Endothelial cell of umbilical vein (primary cell): Measurements from ENCODE around the gene PDGFA.

Experiments used
- EZH2 ChIP-seq: IDR thresholded peaks from 2 replicates; pipeline ENCODE4 v1.6.1; 2012; ENCODE audit warnings: borderline replicate concordance, low read depth, mild to moderate bottlenecking, moderate library complexity, low read length, inconsistent platforms; ENCODE audit not compliant: severe bottlenecking
- FOS ChIP-seq: IDR thresholded peaks from 2 replicates; pipeline ENCODE4 v1.6.1; 2011; ENCODE audit warnings: mild to moderate bottlenecking, low read length, moderate library complexity, borderline replicate concordance; ENCODE audit not compliant: insufficient read depth
- GATA2 ChIP-seq: IDR thresholded peaks from 2 replicates; pipeline ENCODE4 v1.7.0; 2011; ENCODE audit warnings: low read depth, mild to moderate bottlenecking, moderate library complexity, mixed read lengths, low read length; ENCODE audit not compliant: insufficient read length, insufficient read depth
- JUN ChIP-seq: IDR thresholded peaks from 2 replicates; pipeline ENCODE4 v1.6.1; 2011; ENCODE audit warnings: borderline replicate concordance, low read depth; ENCODE audit not compliant: insufficient read length, insufficient read depth
- MYC ChIP-seq: IDR thresholded peaks from one replicate; pipeline ENCODE4 v1.6.1; 2011; ENCODE audit warnings: mild to moderate bottlenecking, low read depth, low read length
- POLR2A ChIP-seq: IDR thresholded peaks from 2 replicates; pipeline ENCODE4 v1.6.1; 2012; ENCODE audit warnings: low read depth, mild to moderate bottlenecking, control low read depth, low read length
- POLR2AphosphoS5 ChIP-seq: IDR thresholded peaks from 2 replicates; pipeline ENCODE4 v1.6.1; 2012; ENCODE audit warnings: low read depth, mild to moderate bottlenecking, control low read depth, low read length, moderate library complexity; ENCODE audit not compliant: insufficient read depth
- TF ChIP-seq, protein P1 (sequence below), 2 donors: IDR thresholded peaks; 1 replicate in 1 of 2; 2 replicates in 1 of 2; pipeline ENCODE4 v1.5.1; 2011; ENCODE audit warnings: low read length in 2 of 2, mild to moderate bottlenecking in 2 of 2, moderate library complexity in 2 of 2, control low read depth in 1 of 2, inconsistent platforms in 1 of 2, low read depth in 1 of 2; ENCODE audit not compliant: insufficient read depth in 1 of 2; ENCODE audit errors: extremely low read depth in 1 of 2

- TF ChIP-seq, protein P1, sequence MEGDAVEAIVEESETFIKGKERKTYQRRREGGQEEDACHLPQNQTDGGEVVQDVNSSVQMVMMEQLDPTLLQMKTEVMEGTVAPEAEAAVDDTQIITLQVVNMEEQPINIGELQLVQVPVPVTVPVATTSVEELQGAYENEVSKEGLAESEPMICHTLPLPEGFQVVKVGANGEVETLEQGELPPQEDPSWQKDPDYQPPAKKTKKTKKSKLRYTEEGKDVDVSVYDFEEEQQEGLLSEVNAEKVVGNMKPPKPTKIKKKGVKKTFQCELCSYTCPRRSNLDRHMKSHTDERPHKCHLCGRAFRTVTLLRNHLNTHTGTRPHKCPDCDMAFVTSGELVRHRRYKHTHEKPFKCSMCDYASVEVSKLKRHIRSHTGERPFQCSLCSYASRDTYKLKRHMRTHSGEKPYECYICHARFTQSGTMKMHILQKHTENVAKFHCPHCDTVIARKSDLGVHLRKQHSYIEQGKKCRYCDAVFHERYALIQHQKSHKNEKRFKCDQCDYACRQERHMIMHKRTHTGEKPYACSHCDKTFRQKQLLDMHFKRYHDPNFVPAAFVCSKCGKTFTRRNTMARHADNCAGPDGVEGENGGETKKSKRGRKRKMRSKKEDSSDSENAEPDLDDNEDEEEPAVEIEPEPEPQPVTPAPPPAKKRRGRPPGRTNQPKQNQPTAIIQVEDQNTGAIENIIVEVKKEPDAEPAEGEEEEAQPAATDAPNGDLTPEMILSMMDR (IDR thresholded peaks at IDR 0.05; ENCODE audit: extremely low read depth in 1 of 2, insufficient read depth in 1 of 2, low read depth in 1 of 2, low read length in 2 of 2) = no peak
- TF ChIP-seq GATA2 (no peak), EZH2 (no peak), JUN (no peak), MYC (no peak), POLR2A (no peak), FOS (no peak), POLR2AphosphoS5 (no peak)
Measured at GRCh38 chr7:516216-516605, 3.4 kb downstream of the PDGFA start.
